ENCODE results near the gene CA10.

DNA sequence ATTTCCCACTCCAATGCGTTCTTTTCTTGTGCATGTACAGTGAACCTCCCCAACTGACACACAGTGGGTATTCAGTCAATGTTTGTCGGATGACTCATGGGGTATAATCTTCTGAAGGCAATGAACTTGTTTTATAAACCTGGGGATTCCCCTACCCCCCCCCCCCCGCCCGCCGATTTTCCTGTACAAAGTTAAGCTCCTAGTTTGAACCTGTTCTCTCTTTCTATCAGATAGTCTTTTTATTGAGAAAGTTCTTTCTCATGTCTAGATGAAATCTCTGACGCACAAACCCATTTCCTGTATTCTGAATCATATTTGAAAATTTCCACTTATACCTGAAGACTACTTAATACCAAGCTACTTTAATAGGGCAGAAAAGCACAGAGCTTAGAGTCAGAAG, 338.3 kb downstream of the CA10 start:
- TF ChIP-seq, protein P1, sequence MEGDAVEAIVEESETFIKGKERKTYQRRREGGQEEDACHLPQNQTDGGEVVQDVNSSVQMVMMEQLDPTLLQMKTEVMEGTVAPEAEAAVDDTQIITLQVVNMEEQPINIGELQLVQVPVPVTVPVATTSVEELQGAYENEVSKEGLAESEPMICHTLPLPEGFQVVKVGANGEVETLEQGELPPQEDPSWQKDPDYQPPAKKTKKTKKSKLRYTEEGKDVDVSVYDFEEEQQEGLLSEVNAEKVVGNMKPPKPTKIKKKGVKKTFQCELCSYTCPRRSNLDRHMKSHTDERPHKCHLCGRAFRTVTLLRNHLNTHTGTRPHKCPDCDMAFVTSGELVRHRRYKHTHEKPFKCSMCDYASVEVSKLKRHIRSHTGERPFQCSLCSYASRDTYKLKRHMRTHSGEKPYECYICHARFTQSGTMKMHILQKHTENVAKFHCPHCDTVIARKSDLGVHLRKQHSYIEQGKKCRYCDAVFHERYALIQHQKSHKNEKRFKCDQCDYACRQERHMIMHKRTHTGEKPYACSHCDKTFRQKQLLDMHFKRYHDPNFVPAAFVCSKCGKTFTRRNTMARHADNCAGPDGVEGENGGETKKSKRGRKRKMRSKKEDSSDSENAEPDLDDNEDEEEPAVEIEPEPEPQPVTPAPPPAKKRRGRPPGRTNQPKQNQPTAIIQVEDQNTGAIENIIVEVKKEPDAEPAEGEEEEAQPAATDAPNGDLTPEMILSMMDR (IDR thresholded peaks at IDR 0.05): no peak
- no peak for TF ChIP-seq POLR2A (IDR thresholded peaks at IDR 0.05)

Data from right lobe of liver (tissue), 4 donors.